Measurements from ENCODE around the gene UNC5C.
"Not testable (repeated sequence)": the region's sequence is repeated elsewhere in the genome, so short reads cannot be mapped to it uniquely, and the experiment has no call there.

Gene UNC5C

DNA sequence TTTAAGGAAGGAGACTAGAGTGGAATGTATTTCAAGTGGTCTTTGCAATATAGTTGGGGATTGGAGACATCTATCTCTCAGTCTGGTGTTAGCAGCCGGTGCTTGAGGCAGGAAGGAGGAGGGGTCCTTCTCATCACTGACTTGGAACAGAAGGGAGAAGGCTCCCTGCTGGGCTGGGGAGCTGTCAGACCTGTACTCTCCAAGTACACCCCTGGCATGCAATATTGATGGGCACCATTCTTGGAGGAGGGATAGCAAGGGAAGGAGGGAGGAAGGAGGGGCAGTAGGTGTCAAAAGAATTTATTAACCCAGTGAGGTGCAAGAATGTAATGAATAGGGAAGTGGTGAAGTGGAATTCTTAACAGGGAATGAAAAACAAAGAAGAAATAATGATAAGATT, 338.8 kb downstream of the UNC5C start:
- DNase-seq = no peak

GRCh38 chr4:95204873-95205272, 343.9 kb downstream of the UNC5C start:
- DNase-seq = no peak

- no peak for DNase-seq
These were observed 344.4 kb downstream of the UNC5C start for GRCh38 chr4:95204267-95204844.

GRCh38 chr4:95198961-95199360, 349.8 kb downstream of the UNC5C start:
- DNase-seq = no peak

DNA sequence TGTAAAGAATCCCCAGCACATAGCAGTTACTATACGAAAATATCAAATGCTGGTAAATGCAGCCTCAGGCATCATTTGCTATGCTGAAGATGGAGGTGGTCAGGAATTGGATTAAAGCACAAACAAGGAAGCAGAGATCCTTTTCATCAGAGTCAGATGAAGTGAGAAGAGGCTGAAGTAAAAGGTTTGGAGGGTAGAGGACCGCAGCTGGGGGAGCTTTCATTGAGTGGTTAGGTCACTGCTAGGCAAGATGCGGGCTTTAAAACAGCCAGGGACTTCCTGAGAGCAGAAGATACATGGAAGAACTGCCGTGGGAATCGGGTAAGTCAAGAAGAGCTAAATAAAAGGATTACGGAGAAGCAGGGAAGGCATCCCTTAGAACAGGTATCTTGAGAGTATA, 351.4 kb downstream of the UNC5C start:
- DNase-seq = no peak

DNA sequence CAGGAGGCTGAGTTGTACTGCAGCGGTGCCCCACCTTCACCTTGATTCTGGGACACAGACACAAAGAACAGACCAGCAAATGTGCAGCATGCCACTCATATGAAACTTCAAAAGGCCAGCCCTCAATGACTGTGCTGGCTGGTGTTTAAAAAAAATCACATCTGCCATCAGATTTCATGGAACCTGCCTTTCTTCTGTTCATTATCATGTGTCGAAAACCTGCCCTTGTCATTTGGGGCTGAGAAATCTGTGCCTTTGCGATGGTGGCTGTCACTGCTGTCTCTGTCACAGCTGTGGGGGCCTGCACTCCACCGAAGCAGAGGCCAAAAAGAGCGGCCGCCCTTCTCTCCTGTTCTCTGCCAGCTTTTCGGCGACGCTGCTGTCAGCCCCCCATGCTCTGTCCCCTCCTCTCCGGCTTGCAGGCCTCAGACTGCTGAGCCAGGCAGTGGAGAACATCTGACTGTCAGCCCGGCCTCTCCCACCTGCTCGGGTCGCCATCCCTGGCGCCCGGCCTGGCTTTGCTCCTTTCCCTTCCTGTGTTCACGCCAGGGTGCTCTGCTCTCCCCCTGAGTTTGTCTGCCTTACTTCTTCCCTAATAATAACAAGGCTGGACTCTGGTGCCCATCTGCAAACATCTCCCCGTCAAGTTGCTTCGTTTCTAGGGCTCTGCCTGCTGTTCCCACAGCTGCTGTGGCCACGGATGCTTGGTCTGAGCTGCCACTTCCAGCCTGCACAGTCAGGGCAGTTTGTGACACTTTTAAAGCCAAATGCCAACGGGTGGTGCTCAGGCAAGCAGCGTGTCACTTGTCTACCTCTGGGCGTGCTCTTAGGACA, 355.2 kb downstream of the UNC5C start:
- DNase-seq = no peak

GRCh38 chr4:95191537-95191936, 357.2 kb downstream of the UNC5C start:
- no peak for DNase-seq

DNA sequence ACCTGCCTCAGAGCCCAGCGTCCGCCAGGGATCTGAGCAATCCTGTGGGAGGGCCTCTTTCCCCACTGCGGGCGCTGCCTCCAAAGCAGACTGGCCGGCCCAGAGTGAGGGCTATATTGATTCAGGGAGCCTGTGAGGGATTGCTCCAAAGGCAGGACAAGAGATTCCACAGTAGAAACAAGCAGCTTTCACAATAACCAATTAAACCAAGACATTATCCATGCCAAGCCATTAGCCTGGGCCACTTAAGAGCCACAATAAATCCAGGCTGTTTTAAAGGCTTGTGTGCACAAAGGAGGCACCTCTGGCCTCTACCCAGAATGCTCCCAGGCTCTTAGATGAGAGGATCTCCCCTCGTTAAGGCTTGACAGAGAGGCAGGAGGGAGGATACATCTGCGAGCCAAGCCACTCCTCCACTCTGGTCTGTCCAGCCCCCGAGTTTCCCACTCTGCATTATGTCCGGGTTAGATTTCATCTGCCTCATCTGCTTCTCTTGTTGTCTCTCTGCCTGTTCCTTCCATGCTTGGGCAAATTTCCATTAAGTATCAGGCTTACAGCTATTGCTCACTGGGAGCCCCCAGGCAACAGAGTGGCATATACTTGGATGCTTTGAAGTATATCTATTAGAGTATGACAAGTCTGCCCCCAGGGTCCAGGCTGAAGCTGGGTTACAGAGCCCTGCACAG, 357.9 kb downstream of the UNC5C start:
- DNase-seq = no peak

DNA sequence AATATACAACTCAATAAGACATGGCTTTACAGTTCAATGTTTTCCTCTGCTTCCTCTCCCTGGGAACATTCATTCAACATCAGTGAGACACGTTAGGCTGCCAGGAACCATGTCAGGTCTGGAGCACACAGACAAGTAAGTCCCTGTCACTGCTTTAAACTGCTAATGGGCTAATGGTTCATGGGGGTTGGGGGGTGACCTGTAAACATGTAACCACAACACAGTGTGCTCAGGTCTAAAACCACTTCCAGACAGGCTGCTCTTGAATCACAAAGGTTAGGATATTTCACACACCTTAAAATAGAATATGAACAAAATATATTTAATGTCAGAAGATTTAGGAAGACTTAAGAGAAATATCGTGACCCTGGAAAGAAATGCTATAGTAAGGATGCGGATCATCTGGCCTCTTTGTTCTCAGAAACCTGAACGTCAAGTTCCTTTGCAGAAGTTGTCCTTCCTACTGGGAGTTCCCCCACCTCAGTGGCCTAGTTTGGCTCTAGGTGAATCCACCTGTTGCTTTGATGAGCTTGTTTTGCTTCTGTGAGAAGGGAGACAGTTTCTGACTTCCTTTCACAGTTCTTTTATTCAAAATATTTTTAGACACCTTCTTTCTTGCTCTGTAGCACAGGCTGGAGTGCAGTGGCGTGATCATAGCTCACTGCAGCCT, 359.9 kb downstream of the UNC5C start:
- DNase-seq = peak; percentile 13 to 27

DNA sequence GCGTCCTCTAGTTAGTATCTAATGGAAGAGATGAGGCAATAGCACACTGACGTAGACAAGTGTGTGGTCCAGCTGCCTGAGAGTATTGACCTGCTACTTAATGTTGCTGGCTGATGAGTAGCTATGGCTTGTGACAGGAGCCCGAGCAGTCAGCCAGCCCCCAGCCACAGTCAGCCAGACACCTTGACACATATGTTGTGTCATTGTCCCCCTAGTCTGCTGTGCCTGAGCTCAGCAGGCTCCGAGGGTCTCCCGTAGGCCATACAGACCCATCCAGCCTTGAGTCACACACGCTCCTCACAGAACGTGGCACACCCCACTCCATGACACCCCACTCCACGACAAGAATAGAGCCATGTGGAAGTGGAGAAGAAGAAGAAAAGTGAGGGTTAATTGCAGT, 362.1 kb downstream of the UNC5C start:
- DNase-seq = no peak

DNA sequence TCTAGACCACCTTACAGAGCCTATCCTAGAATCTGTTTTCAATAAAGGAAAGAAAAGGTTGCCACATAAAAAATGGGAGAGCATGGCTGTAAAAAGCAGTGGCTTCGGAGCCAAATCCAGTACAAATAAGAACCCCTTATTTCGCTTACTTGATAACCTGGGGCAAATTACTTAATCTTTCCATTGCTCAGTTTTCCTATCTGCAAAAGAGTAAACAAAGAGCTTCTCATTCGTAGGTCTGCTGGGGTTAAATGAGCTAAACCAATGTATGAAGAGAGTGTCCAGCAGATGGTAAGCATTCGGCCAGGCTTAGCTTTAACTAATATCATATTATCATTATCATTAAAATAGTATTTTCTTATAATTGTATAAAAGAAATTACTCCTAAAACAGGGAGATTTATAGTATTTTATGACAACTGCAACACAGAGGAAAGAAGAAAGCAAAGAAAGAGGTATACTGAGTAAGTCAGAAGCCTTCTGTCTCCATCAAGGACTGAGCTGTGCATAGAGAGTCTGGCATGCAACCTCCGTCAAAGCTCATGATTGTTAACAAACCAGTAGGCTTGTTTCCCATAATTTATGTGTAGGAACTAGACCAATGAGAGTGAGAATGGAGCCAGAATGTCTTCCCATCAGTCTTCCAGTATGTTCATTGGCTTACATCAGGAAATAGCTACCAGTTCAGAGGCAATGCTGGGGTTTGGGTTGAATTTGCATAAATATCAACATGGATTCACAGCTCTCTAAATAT, 364.9 kb downstream of the UNC5C start:
- no peak for DNase-seq

- no peak for DNase-seq
These were observed 366.8 kb downstream of the UNC5C start for GRCh38 chr4:95181996-95182306.

GRCh38 chr4:95181243-95181995, 367.4 kb downstream of the UNC5C start:
- peak in 1 of 2 donors; percentile 11 for DNase-seq

- DNase-seq = no peak
These were observed 368.1 kb downstream of the UNC5C start for GRCh38 chr4:95180531-95181242.

DNA sequence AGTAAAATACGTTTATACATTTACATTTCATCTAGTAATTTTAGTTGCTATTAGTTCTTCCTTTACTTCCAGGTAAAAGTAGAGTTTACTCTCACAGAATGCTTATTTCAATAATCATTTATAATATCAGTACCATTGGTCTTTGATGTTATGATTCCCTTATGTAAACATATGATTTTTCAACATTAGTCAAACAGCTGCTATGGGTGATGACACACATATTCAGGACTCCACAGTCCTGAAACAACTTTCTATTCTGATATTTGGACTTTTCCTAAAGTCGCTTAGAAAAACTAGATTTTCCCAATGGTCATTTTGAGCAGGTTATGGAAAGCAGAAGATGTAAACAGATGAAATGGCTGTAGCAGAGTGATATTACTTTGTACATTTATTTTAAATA, 369.8 kb downstream of the UNC5C start:
- DNase-seq = no peak

GRCh38 chr4:95171377-95171776, 377.4 kb downstream of the UNC5C start:
- DNase-seq = not testable (repeated sequence)

DNA sequence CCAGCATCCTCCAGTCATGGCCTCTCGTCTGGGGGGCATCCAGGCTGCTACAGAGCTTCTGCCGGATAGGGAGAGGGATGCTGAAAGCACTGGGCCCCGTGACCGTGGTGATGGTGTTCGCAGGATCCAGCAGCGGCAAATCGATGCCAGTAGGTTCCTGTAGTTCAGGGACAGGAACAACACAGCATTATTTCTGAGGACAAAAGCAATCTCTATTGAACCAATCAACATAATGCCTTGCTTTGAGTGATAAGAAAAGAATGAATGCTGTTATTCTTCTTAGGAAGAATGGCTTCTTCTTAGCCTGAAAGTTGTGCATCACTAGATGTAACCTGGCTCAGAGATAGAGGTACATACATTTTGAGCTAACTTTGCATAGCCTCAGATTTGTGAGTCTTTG, 378.6 kb downstream of the UNC5C start:
- no peak for DNase-seq

DNA sequence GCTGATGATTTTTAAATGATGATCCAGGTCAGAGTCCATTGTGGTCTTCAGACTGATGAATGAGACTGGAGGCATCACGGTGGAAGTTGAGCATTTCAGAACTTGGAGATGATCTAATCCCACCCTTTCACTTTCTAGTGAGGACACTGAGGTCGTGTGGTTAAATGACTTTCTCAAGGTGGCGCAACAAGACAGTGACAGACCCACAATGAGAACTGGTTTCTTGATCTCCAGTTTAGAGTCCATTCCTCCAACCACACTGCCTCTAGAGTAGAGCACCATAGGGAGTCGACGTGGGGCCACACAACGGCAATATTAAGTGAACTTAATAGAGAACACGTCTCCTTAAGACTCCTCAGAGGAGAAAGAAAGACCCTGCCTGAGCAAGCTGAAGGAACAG, 381.0 kb downstream of the UNC5C start:
- no peak for DNase-seq

DNA sequence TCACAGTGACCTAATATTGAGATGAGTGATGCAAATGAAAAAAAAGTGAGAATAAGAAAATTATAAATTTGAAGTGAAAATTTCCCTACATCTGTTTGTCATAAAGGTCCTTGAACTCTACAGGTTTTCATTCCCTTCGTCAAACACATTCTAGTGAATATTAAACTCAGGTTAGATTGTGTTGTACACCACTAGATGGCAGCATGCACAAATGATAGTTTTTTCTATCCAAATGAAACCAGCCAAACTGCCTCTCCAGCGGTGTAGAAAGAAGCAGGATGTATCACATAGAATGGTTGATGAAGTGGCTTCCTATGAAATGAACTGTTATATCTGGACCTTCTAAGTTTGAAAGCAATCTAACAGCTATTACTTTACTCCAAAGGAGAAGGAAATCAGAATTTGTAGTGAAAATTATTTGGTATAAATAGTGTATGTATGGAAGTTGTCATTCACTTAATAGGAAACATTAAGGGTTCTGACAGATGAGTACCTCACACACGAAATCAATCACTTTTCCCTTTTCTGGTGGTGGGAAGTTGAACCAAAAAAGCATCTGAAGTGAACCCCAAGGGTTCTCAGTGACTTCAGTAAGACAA, 382.7 kb downstream of the UNC5C start:
- peak; percentile 16 to 64 for DNase-seq

GRCh38 chr4:95162867-95163266, 385.9 kb downstream of the UNC5C start:
- DNase-seq = no peak

Measured in CD4-positive, alpha-beta T cell treated with Interleukin-1 beta for 1 hour (primary cell).